ENCODE results near the gene ZNF878.

DNA sequence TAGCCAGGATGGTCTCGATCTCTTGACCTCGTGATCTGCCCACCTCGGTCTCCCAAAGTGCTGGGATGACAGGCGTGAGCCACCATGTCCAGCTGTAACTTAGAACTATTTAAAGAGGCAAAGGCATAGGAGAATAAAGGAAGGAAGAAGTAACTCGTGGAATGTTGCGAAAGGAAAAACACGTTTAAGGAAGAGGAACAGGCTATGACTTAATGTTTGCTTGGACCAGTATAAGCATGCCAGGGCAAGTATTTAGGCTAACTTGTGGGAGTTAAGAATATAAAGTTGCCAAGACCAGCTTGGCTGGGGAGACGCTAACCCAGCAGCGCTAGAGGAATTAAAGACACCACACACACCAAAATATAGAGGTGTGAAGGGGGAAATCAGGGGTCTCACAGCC is 45.3 kb upstream of the ZNF878 start:
- TF ChIP-seq, protein P1, sequence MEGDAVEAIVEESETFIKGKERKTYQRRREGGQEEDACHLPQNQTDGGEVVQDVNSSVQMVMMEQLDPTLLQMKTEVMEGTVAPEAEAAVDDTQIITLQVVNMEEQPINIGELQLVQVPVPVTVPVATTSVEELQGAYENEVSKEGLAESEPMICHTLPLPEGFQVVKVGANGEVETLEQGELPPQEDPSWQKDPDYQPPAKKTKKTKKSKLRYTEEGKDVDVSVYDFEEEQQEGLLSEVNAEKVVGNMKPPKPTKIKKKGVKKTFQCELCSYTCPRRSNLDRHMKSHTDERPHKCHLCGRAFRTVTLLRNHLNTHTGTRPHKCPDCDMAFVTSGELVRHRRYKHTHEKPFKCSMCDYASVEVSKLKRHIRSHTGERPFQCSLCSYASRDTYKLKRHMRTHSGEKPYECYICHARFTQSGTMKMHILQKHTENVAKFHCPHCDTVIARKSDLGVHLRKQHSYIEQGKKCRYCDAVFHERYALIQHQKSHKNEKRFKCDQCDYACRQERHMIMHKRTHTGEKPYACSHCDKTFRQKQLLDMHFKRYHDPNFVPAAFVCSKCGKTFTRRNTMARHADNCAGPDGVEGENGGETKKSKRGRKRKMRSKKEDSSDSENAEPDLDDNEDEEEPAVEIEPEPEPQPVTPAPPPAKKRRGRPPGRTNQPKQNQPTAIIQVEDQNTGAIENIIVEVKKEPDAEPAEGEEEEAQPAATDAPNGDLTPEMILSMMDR (conservative IDR thresholded peaks at IDR 0.05), result no peak
- TF ChIP-seq EZH2 (IDR thresholded peaks at IDR 0.05; ENCODE audit: low read depth), result no peak
